ENCODE results near the gene SRSF11.
"Not testable (repeated sequence)": the region's sequence is repeated elsewhere in the genome, so short reads cannot be mapped to it uniquely, and the experiment has no call there.

The SRSF11 gene

DNA sequence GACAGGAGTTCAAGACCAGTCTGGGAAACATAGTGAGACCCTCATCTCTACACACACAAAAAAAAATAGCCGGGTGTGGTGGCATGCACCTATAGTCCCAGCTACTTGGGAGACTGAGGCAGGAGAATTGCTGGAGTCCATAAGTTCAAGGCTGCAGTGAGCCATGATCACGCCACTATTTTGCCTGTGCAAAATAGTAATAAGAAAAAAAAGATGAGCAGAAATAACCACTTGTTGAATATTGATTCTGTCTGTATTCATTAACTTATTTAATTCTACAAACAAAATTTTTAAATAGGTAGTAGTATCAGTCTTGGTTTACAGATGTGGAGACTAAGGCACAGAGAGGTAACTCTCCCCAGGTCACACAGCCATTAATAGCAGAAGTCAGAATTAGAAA, 32.7 kb upstream of the SRSF11 start:
- Histone ChIP-seq H3K79me2 (ENCODE audit: insufficient read depth, low read length) (peaks cover 43% of the 10 kb centered on the region), H3K4me3 (ENCODE audit: low read length, poor library complexity, severe bottlenecking) (no peak overlapping the region), H3F3A (ENCODE audit: low read depth) (no peaks in the 10 kb centered on the region), H3K9me3 (ENCODE audit: insufficient read depth, low read depth, low read length) (no peaks in the 10 kb centered on the region), H4K20me1 (ENCODE audit: insufficient read depth, low read length, poor library complexity, severe bottlenecking) (peaks cover 7% of the 10 kb centered on the region), H3K4me1 (ENCODE audit: insufficient read depth, low read length, poor library complexity, severe bottlenecking) (no peaks in the 10 kb centered on the region), H3K27me3 (ENCODE audit: insufficient read depth, low read length, poor library complexity, severe bottlenecking) (no peaks in the 10 kb centered on the region), H3K36me3 (ENCODE audit: insufficient read depth, low read length) (peaks cover 12% of the 10 kb centered on the region; the same call in 1 of the 2 replicates), H3K9ac (ENCODE audit: low read depth, low read length, poor library complexity, severe bottlenecking) (no peak overlapping the region), H3K9me2 (replicated peaks; ENCODE audit: low read depth, low read length) (no peaks in the 10 kb centered on the region), H2AFZ (ENCODE audit: low read length) (no peak overlapping the region), H3K4me2 (ENCODE audit: low read depth, low read length, poor library complexity, severe bottlenecking) (no peak overlapping the region)
- no peak for TF ChIP-seq EZH2phosphoT487 (IDR thresholded peaks at IDR 0.05; ENCODE audit: borderline replicate concordance)
- TF ChIP-seq CTCF (conservative IDR thresholded peaks at IDR 0.05; ENCODE audit: low read length) = no peak

DNA sequence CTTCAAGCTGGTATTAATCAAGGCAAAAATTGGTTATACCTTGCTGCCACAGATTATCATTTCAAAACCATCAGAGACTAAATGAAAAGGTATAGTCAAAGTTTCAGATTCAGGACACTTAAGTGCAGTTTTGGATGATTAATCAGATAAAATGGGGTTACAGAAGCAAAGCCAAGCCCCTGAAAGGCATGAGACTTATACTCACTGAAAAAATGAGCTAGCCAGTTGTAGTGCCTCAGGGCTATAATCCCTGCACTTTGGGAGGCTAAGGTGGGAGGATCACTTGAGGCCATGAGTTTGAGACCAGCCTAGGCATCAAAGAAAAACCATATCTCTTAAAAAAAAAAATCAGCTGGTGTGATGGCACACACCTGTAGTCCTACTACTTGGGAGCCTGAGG, 31.0 kb upstream of the SRSF11 start:
- Histone ChIP-seq H3K4me1 (ENCODE audit: insufficient read depth, low read length, poor library complexity, severe bottlenecking) (no peaks in the 10 kb centered on the region), H3K4me3 (ENCODE audit: low read length, poor library complexity, severe bottlenecking) (no peak overlapping the region), H3K79me2 (ENCODE audit: insufficient read depth, low read length) (peaks cover 59% of the 10 kb centered on the region), H3K9ac (ENCODE audit: low read depth, low read length, poor library complexity, severe bottlenecking) (no peak overlapping the region), H3K36me3 (ENCODE audit: insufficient read depth, low read length) (peaks cover 5% of the 10 kb centered on the region; the same call in 1 of the 2 replicates), H3K9me2 (replicated peaks; ENCODE audit: low read depth, low read length) (no peaks in the 10 kb centered on the region), H3K9me3 (ENCODE audit: insufficient read depth, low read depth, low read length) (no peaks in the 10 kb centered on the region), H3K27me3 (ENCODE audit: insufficient read depth, low read length, poor library complexity, severe bottlenecking) (no peaks in the 10 kb centered on the region), H4K20me1 (ENCODE audit: insufficient read depth, low read length, poor library complexity, severe bottlenecking) (peaks cover 15% of the 10 kb centered on the region), H3K4me2 (ENCODE audit: low read depth, low read length, poor library complexity, severe bottlenecking) (no peak overlapping the region), H3F3A (ENCODE audit: low read depth) (no peaks in the 10 kb centered on the region), H2AFZ (ENCODE audit: low read length) (no peak overlapping the region)
- no peak for TF ChIP-seq EZH2phosphoT487 (IDR thresholded peaks at IDR 0.05; ENCODE audit: borderline replicate concordance)
- no peak for TF ChIP-seq CTCF (conservative IDR thresholded peaks at IDR 0.05; ENCODE audit: low read length)

- H3K79me2 ChIP-seq (ENCODE audit: insufficient read depth, low read length) = peaks cover 77% of the 10 kb centered on the region
- not testable (repeated sequence) for H3K4me1 ChIP-seq (ENCODE audit: insufficient read depth, low read length, poor library complexity, severe bottlenecking); H2AFZ ChIP-seq (ENCODE audit: low read length); H3K9me3 ChIP-seq (ENCODE audit: insufficient read depth, low read depth, low read length); H3K9ac ChIP-seq (ENCODE audit: low read depth, low read length, poor library complexity, severe bottlenecking); H3K36me3 ChIP-seq (ENCODE audit: insufficient read depth, low read length); H3K27me3 ChIP-seq (ENCODE audit: insufficient read depth, low read length, poor library complexity, severe bottlenecking); H3K4me2 ChIP-seq (ENCODE audit: low read depth, low read length, poor library complexity, severe bottlenecking); H3F3A ChIP-seq (ENCODE audit: low read depth); H3K9me2 ChIP-seq (replicated peaks; ENCODE audit: low read depth, low read length); H3K4me3 ChIP-seq (ENCODE audit: low read length, poor library complexity, severe bottlenecking)
- H4K20me1 ChIP-seq (ENCODE audit: insufficient read depth, low read length, poor library complexity, severe bottlenecking) = peaks cover 19% of the 10 kb centered on the region
Observed at GRCh38 chr1:70192446-70192845, 28.7 kb upstream of the SRSF11 start.

DNA sequence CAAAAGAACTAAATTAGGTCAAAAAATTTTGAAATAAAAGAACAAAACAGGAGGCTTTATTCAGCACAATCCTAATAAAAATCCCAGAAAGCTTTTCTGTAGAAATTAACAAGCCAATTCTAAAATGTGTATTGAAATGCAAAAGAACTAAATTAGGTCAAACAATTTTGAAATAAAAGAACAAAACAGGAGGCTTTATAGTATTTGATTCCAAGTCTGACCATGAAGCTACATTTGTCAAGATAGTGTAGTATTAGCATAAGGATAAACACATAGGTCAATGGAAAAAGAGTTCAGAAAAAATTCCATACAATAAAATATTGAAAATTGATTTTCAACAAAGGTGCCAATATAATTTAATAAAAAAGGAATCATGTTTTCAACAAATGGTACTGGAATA, 26.6 kb upstream of the SRSF11 start:
- no peak for TF ChIP-seq CTCF (conservative IDR thresholded peaks at IDR 0.05; ENCODE audit: low read length)
- no peak for TF ChIP-seq EZH2phosphoT487 (IDR thresholded peaks at IDR 0.05; ENCODE audit: borderline replicate concordance)
- H3K9me3 ChIP-seq (ENCODE audit: insufficient read depth, low read depth, low read length) = no peaks in the 10 kb centered on the region
- H3K9me2 ChIP-seq (replicated peaks; ENCODE audit: low read depth, low read length) = no peaks in the 10 kb centered on the region
- H3K36me3 ChIP-seq (ENCODE audit: insufficient read depth, low read length) = no peaks in the 10 kb centered on the region
- no peaks in the 10 kb centered on the region for H3K27me3 ChIP-seq (ENCODE audit: insufficient read depth, low read length, poor library complexity, severe bottlenecking)
- no peak overlapping the region for H3K4me2 ChIP-seq (ENCODE audit: low read depth, low read length, poor library complexity, severe bottlenecking)
- peaks cover 25% of the 10 kb centered on the region for H4K20me1 ChIP-seq (ENCODE audit: insufficient read depth, low read length, poor library complexity, severe bottlenecking)
- H2AFZ ChIP-seq (ENCODE audit: low read length) = no peak overlapping the region
- H3K79me2 ChIP-seq (ENCODE audit: insufficient read depth, low read length) = peaks cover 75% of the 10 kb centered on the region
- H3K4me1 ChIP-seq (ENCODE audit: insufficient read depth, low read length, poor library complexity, severe bottlenecking) = no peaks in the 10 kb centered on the region
- no peak overlapping the region for H3K9ac ChIP-seq (ENCODE audit: low read depth, low read length, poor library complexity, severe bottlenecking)
- H3K4me3 ChIP-seq (ENCODE audit: low read length, poor library complexity, severe bottlenecking) = no peak overlapping the region
- no peaks in the 10 kb centered on the region for H3F3A ChIP-seq (ENCODE audit: low read depth)
